Measurements from ENCODE around the gene SYT1.

- TF ChIP-seq ELF4 (IDR thresholded peaks at IDR 0.05): no peak
- no peak for TF ChIP-seq HDGF (IDR thresholded peaks at IDR 0.05; ENCODE audit: borderline replicate concordance)
- TF ChIP-seq TARDBP (IDR thresholded peaks at IDR 0.05): no peak
- no peak for TF ChIP-seq SUZ12 (IDR thresholded peaks at IDR 0.05)
- no peak for TF ChIP-seq FOXA1 (IDR thresholded peaks at IDR 0.05)
- TF ChIP-seq PKNOX1 (IDR thresholded peaks at IDR 0.05): no peak
- TF ChIP-seq SP1 (IDR thresholded peaks at IDR 0.05): no peak
These were observed 7.0 kb downstream of the SYT1 start for GRCh38 chr12:78871566-78871965.
